Heart right ventricle (tissue), 16 donors: ENCODE measurements around the gene HMCN1. TPM values are rescaled to one million over a fixed set of nuclear protein-coding genes. Genes with fewer than 3 reads are reported as not detected.

ENCODE experiments used
- ATAC-seq, 8 donors: fragments of 200-7000 bp; cut with Tn5 transposase; one replicate each; pipeline ENCODE4 v1.9.1; 2020; ENCODE audit warnings: mild to moderate bottlenecking in 8 of 8, moderate library complexity in 8 of 8, moderate number of reproducible peaks in 1 of 8
- DNase-seq, 2 donors: peaks; one replicate each; pipeline ENCODE4 v3.0.0-alpha.2; 2020
- H3K27ac ChIP-seq, 10 donors: fragments of 200-600 bp; sonication (generic) in 2 of 10; one replicate each; pipeline versions ENCODE4 v1.5.0 to v1.8.0; 2020 to 2022; ENCODE audit warnings: mild to moderate bottlenecking in 3 of 10
- H3K27me3 ChIP-seq, 7 donors: fragments of 200-600 bp; one replicate each; pipeline ENCODE4 v1.8.0; 2021 to 2022; ENCODE audit warnings: mild to moderate bottlenecking in 2 of 7
- H3K36me3 ChIP-seq, 9 donors: fragments of 200-600 bp; sonication (generic) in 1 of 9; one replicate each; pipeline versions ENCODE4 v1.5.0 to v1.8.0; 2020 to 2022; ENCODE audit warnings: mild to moderate bottlenecking in 2 of 9
- H3K4me1 ChIP-seq, 9 donors: fragments of 200-600 bp; sonication (generic) in 1 of 9; one replicate each; pipeline versions ENCODE4 v1.5.0 to v1.8.0; 2020 to 2022; ENCODE audit warnings: mild to moderate bottlenecking in 4 of 9
- H3K4me3 ChIP-seq, 10 donors: fragments of 200-600 bp; sonication (generic) in 2 of 10; one replicate each; pipeline versions ENCODE4 v1.5.0 to v1.8.0; 2020 to 2022; ENCODE audit warnings: mild to moderate bottlenecking in 7 of 10, moderate library complexity in 2 of 10
- H3K9me3 ChIP-seq, 11 donors: fragments of 200-600 bp in 10 of 11; sonication (generic) in 2 of 11; one replicate each; pipeline versions ENCODE4 v1.5.0 to v1.8.0; 2013 to 2022; ENCODE audit warnings: mild to moderate bottlenecking in 2 of 11, control low read depth in 1 of 11, moderate library complexity in 1 of 11
- CTCF ChIP-seq, 9 donors: fragments of 200-600 bp; sonication (generic) in 2 of 9; IDR thresholded peaks; one replicate each; pipeline versions ENCODE4 v1.5.0 to v1.8.0; 2021 to 2022; ENCODE audit warnings: antibody characterized with exemption in 9 of 9, mild to moderate bottlenecking in 5 of 9, moderate library complexity in 1 of 9
- WGBS, 2 donors: extraction: QIAGEN DNeasy Blood & Tissue Kit; methylation state at CpG; one replicate each; pipeline ENCODE4 v1.1.7; 2013; ENCODE audit warnings: inconsistent platforms in 1 of 2; 5-methylcytosine and 5-hydroxymethylcytosine counted together
- intact Hi-C, 10 donors: fragments of 100-400 bp; cut with DNase I; formaldehyde crosslinking; loops; one replicate each; pipeline versions ENCODE4 v1.11.1 to v1.14.2; 2022
- polyA plus RNA-seq, 2 donors: library from polyadenylated mRNA; stranded (reverse); fragments of 200-250 nt; gene quantifications; one replicate each; pipeline ENCODE4 v1.2.3, GENCODE V29; 2013
- total RNA-seq, 10 donors: library from RNA; stranded (reverse); fragmentation: NEBNext Ultra II Directional in 3 of 10; extraction: Animal tissue kit (Norgen Biotek cat#: 25700) in 3 of 10; gene quantifications; one replicate each; pipeline versions ENCODE4 v1.2.1 to v1.2.4, GENCODE V29; 2021 to 2023
- donor health status: Arrhythmogenic right ventricular cardiomyopathy.
- donor health status: ischemic (EF 13 %, LVEDD 7.1; RV severe dilation, severe dysfunction).
- donor health status: healthy with polysubstance abuse.
- donor health status: DM: no; HTN: yes; CAD: no.
- donor health status: DM: no; HTN: no; CAD: no.
- donor health status: ischemic (EF 25% LVEDD 6.9; RV normal size, moderate dysfunction).
- donor health status: ischemic (EF 25% LVEDD 5.7; RV mildly dilated, moderate dysfunction).
- donor health status: healthy.
- donor health status: DM: yes; HTN: yes; CAD: no.
- donor health status: Ischemic cardiomyopathy.
- donor health status: ischemic (EF 35%, LVEDD 5.7; RV mildly dilated, moderate dysfunction).
- donor health status: nonischemic (EF 11% LVEDD 7.7; RV severe dilation, severe dysfunction).
- donor health status: DM: yes; HTN: yes; CAD: no.
- donor health status: PGD.
- donor health status: ischemic (EF 29% LVEDD 5.4; RV normal size, mild dysfunction).
- donor health status: nonischemic (EF 23%, LVEDD 6.1; RV moderate dilation, normal function).

The HMCN1 gene
- total and polyA plus RNA-seq, 12 donors = 3.4 to 12.4 (median 6.2) TPM

GRCh38 chr1:185912504-185912903 lies 178.3 kb downstream of the HMCN1 start:
- Histone ChIP-seq H3K4me1 (no peaks in the 10 kb centered on the region), H3K36me3 (peaks cover 0 to 23% (median 0%) of the 10 kb centered on the region in 9 donors), H3K27me3 (no peaks in the 10 kb centered on the region), H3K4me3 (no peak overlapping the region), H3K9me3 (no peaks in the 10 kb centered on the region), H3K27ac (no peak overlapping the region)
- no peak for ATAC-seq
- no peak for DNase-seq
- WGBS, 2 donors = 12 to 23% methylated on average over 2 of the region's 2 CpGs
- intact Hi-C loops = no loop called here
- TF ChIP-seq CTCF (IDR thresholded peaks at IDR 0.05) = no peak

- 88 to 92% methylated on average over 1 of the region's 1 CpG for WGBS, 2 donors
- Histone ChIP-seq H3K27me3 (no peaks in the 10 kb centered on the region), H3K36me3 (peaks cover 0 to 23% (median 0%) of the 10 kb centered on the region in 9 donors), H3K27ac (no peak overlapping the region), H3K4me3 (no peak overlapping the region), H3K9me3 (no peaks in the 10 kb centered on the region), H3K4me1 (no peaks in the 10 kb centered on the region)
- no peak for TF ChIP-seq CTCF (IDR thresholded peaks at IDR 0.05)
- intact Hi-C loops = no loop called here
- ATAC-seq = no peak
- DNase-seq = no peak
Observed at GRCh38 chr1:185914089-185914488, 179.9 kb downstream of the HMCN1 start.

GRCh38 chr1:185916861-185917260 lies 182.7 kb downstream of the HMCN1 start:
- no peak for TF ChIP-seq CTCF (IDR thresholded peaks at IDR 0.05)
- no peak for DNase-seq
- ATAC-seq = no peak
- H3K27ac ChIP-seq = no peak overlapping the region
- H3K4me3 ChIP-seq = no peak overlapping the region
- intact Hi-C loops = no loop called here
- H3K9me3 ChIP-seq = no peaks in the 10 kb centered on the region
- H3K27me3 ChIP-seq = no peaks in the 10 kb centered on the region
- H3K36me3 ChIP-seq = peaks cover 0 to 5% (median 0%) of the 10 kb centered on the region in 9 donors
- no peaks in the 10 kb centered on the region for H3K4me1 ChIP-seq

- 71 to 80% methylated on average over 3 of the region's 3 CpGs for WGBS, 2 donors
- Histone ChIP-seq H3K27ac (no peak overlapping the region), H3K9me3 (no peaks in the 10 kb centered on the region), H3K4me3 (no peak overlapping the region), H3K27me3 (no peaks in the 10 kb centered on the region), H3K36me3 (no peaks in the 10 kb centered on the region), H3K4me1 (no peaks in the 10 kb centered on the region)
- ATAC-seq (peak in 1 of 8 donors; percentile 47), DNase-seq (peak in 1 of 2 donors; percentile 10)
- TF ChIP-seq CTCF (IDR thresholded peaks at IDR 0.05) = no peak
- intact Hi-C loops = no loop called here
Observed at GRCh38 chr1:185917646-185918045, 183.5 kb downstream of the HMCN1 start.
